K562 (cell line): Measurements from ENCODE around the gene CCR6.

Experiments used
- ATF3 ChIP-seq, 2 experiments: fragments of 450-650 bp in 1 of 2; sonication (generic) in 1 of 2; formaldehyde crosslinking in 1 of 2; IDR thresholded peaks in 1 of 2; conservative IDR thresholded peaks in 1 of 2; 2 replicates each; pipeline versions ENCODE4 v1.6.1 to v1.8.1; 2016 to 2023; ENCODE audit warnings: mild to moderate bottlenecking in 2 of 2, moderate library complexity in 2 of 2, inconsistent platforms in 1 of 2, missing genetic modification reagents in 1 of 2
- CEBPB ChIP-seq: fragments of 450-650 bp; IDR thresholded peaks from 2 replicates; pipeline ENCODE4 v1.6.1; 2016; ENCODE audit warnings: missing genetic modification characterization, missing compliant biosample characterization
- CREM ChIP-seq: IDR thresholded peaks from 2 replicates; pipeline ENCODE4 v1.6.1; 2014; ENCODE audit warnings: antibody characterized with exemption, low read depth
- CTCF ChIP-seq, 3 experiments: IDR thresholded peaks in 2 of 3; conservative IDR thresholded peaks in 1 of 3; 2 replicates each; pipeline ENCODE4 v1.5.1; 2011 to 2012; ENCODE audit warnings: low read length in 3 of 3, mild to moderate bottlenecking in 3 of 3, control low read depth in 2 of 3, improper control_type of control experiment in 1 of 3, inconsistent platforms in 1 of 3, low read depth in 1 of 3, mixed read lengths in 1 of 3, moderate library complexity in 1 of 3; ENCODE audit not compliant: insufficient read depth in 2 of 3
- EZH2 ChIP-seq: IDR thresholded peaks from 2 replicates; pipeline ENCODE4 v1.6.1; 2012; ENCODE audit warnings: low read depth, mild to moderate bottlenecking, inconsistent platforms, low read length, borderline replicate concordance
- HNRNPH1 ChIP-seq: fragments of 200-400 bp; formaldehyde crosslinking; optimal IDR thresholded peaks from 2 replicates; pipeline ENCODE3; 2017; ENCODE audit warnings: low read depth, mild to moderate bottlenecking, low read length, moderate library complexity
- JUNB ChIP-seq: fragments of 450-650 bp; formaldehyde crosslinking; conservative IDR thresholded peaks from 2 replicates; pipeline ENCODE4 v1.4.0; 2020; ENCODE audit warnings: mild to moderate bottlenecking
- KDM1A ChIP-seq, 2 experiments: fragments of 450-650 bp; IDR thresholded peaks; 2 replicates each; pipeline ENCODE4 v1.6.1; 2016; ENCODE audit warnings: mild to moderate bottlenecking in 2 of 2
- MAZ ChIP-seq, 2 experiments: fragments of 450-650 bp in 1 of 2; sonication (generic) in 1 of 2; formaldehyde crosslinking; IDR thresholded peaks in 1 of 2; conservative IDR thresholded peaks in 1 of 2; 2 replicates each; pipeline versions ENCODE4 v1.4.0 to v1.5.0; 2020; ENCODE audit warnings: mild to moderate bottlenecking in 1 of 2, missing genetic modification reagents in 1 of 2
- POLR2A ChIP-seq: fragments of 450-650 bp; conservative IDR thresholded peaks from 2 replicates; pipeline ENCODE4 v1.6.1; 2016
- SP1 ChIP-seq: sonication (generic); formaldehyde crosslinking; IDR thresholded peaks from 2 replicates; pipeline ENCODE4 v1.8.1; 2022; ENCODE audit warnings: mild to moderate bottlenecking, missing genetic modification reagents
- USF2 ChIP-seq: sonication (generic); formaldehyde crosslinking; IDR thresholded peaks from 2 replicates; pipeline ENCODE4 v1.5.0; 2020; ENCODE audit warnings: missing genetic modification reagents
- ZNF551 ChIP-seq: fragments of 250-450 bp; sonication (Bioruptor Pico); IDR thresholded peaks from 2 replicates; pipeline ENCODE4 v1.5.0; 2021; ENCODE audit warnings: mild to moderate bottlenecking, moderate library complexity
- ZNF695 ChIP-seq: fragments of 450-650 bp; formaldehyde crosslinking; IDR thresholded peaks from 2 replicates; pipeline ENCODE4 v1.4.0; 2020; ENCODE audit warnings: mild to moderate bottlenecking, moderate library complexity

GRCh38 chr6:167165858-167166471 is 43.1 kb downstream of the CCR6 start:
- TF ChIP-seq ATF3 (IDR thresholded peaks at IDR 0.05) (no peak), ATF3 (CRISPR knock-in tag; conservative IDR thresholded peaks at IDR 0.05) (no peak), CTCF (IDR thresholded peaks at IDR 0.05 in 2 of 3, conservative IDR thresholded peaks at IDR 0.05 in 1 of 3; ENCODE audit: insufficient read depth in 2 of 3, low read depth in 1 of 3, low read length in 3 of 3) (no peak), CREM (no peak), EZH2 (no peak), ZNF551 (CRISPR knock-in tag) (no peak), CEBPB (tag) (no peak), JUNB (CRISPR knock-in tag) (no peak), KDM1A (IDR thresholded peaks at IDR 0.05) (no peak), POLR2A (no peak), SP1 (no peak), ZNF695 (CRISPR knock-in tag) (no peak), USF2 (no peak), MAZ (CRISPR knock-in tag; conservative IDR thresholded peaks at IDR 0.05 in 1 of 2, IDR thresholded peaks at IDR 0.05 in 1 of 2) (no peak), HNRNPH1 (no peak)
